Activated CD4-positive, alpha-beta memory T cell treated with anti-CD3 and anti-CD28 coated beads, Interleukin-2, amount 10 ng/mL, durations not matched to agents 7 days and 5 days (primary cell): ENCODE measurements around the gene PARP8. TPM values are rescaled to one million over a fixed set of nuclear protein-coding genes. Genes with fewer than 3 reads are reported as not detected.
"Not testable (repeated sequence)": the region's sequence is repeated elsewhere in the genome, so short reads cannot be mapped to it uniquely, and the experiment has no call there.

ENCODE experiments used
- CTCF ChIA-PET: fragments of 350-600 bp; sonication (Branson Sonifier 250); formaldehyde crosslinking; loops from one replicate; lab custom pipeline; 2021; ENCODE audit warnings: antibody characterized with exemption, inconsistent platforms; lab: Charles Lee
- POLR2A ChIA-PET: fragments of 350-600 bp; sonication (Branson Sonifier 250); formaldehyde crosslinking; loops from one replicate; lab custom pipeline; 2021; ENCODE audit warnings: antibody characterized with exemption; lab: Charles Lee
- DNase-seq: peaks from one replicate; pipeline ENCODE4 v3.0.0-alpha.2; 2020
- H3K27ac Mint-ChIP-seq: one replicate; pipeline ENCODE4 v1.8.0; 2021; ENCODE audit warnings: mild to moderate bottlenecking, mixed read lengths
- H3K27me3 Mint-ChIP-seq: one replicate; pipeline ENCODE4 v1.8.0; 2021; ENCODE audit warnings: mixed read lengths
- H3K36me3 Mint-ChIP-seq: one replicate; pipeline ENCODE4 v1.8.0; 2021; ENCODE audit warnings: low read depth, mixed read lengths
- H3K4me1 Mint-ChIP-seq: one replicate; pipeline ENCODE4 v1.8.0; 2021; ENCODE audit warnings: mixed read lengths
- H3K4me3 Mint-ChIP-seq: one replicate; pipeline ENCODE4 v1.8.0; 2021; ENCODE audit warnings: mild to moderate bottlenecking, mixed read lengths
- H3K9me3 Mint-ChIP-seq: one replicate; pipeline ENCODE4 v1.8.0; 2021; ENCODE audit warnings: mixed read lengths
- total RNA-seq, 2 experiments: library from RNA; stranded (reverse); gene quantifications; one replicate each; pipeline ENCODE4 v1.2.3, GENCODE V29; 2021

The PARP8 gene, protein sequence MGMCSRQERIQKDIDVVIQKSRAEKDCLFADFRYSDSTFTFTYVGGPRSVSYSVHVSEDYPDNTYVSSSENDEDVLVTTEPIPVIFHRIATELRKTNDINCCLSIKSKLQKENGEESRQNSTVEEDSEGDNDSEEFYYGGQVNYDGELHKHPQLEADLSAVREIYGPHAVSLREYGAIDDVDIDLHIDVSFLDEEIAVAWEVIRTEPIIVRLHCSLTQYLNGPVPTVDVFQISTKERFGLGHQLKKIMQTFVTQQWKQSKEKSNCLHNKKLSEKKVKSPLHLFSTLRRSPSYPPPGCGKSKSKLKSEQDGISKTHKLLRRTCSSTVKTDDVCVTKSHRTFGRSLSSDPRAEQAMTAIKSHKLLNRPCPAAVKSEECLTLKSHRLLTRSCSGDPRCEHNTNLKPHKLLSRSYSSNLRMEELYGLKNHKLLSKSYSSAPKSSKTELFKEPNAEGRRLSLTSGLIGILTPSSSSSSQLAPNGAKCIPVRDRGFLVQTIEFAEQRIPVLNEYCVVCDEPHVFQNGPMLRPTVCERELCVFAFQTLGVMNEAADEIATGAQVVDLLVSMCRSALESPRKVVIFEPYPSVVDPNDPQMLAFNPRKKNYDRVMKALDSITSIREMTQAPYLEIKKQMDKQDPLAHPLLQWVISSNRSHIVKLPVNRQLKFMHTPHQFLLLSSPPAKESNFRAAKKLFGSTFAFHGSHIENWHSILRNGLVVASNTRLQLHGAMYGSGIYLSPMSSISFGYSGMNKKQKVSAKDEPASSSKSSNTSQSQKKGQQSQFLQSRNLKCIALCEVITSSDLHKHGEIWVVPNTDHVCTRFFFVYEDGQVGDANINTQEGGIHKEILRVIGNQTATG
- total RNA-seq: 10 to 100 TPM; 91.7 to 96.2 TPM

DNA sequence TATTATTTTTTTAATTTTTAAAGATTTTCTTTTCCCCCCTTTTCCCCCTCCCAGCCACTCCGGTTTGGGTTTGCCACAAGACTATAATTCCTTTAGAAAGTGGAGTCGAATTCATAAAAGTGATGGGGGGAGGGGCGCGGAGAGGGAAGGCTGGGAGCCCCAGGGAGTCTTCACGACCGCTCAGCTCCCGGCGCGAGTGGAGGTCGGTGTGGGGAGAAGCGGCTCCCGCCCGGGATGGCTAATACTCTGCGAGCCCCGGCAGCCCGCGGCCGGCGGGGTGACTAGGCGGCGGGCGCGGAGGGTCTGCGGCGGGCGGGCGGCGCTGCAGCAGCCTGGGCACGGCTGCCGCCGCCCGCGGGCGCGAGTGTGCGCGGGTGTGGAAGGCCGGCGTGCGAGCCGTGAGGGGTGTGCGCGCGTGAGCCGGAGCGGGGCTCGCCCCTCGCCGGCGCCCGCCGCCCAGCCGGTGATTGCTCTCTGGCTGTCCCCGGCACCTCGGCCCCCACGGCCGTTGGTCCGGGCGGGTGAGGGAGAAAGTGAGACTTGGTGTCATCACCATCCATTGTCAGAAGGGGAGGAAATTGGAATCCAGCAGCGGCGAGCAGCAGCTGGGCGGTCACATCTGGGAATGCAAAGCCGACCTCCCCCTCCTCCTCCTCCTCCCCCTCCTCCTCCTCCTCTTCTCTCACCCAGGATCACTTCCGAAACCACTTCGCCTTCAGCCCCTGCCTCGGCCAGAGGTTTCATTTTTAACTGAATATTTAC is at the start of gene PARP8:
Gene PARP8 (plus strand): TSS at position 377 of the 762 bp plus-strand sequence. CDS start 459 bp downstream, outside the sequence.
- peak; percentile 50 for DNase-seq
- peak within 1 kb of the TSS; percentile 99 for H3K27ac Mint-ChIP-seq
- no peaks in the 10 kb centered on the region for H3K27me3 Mint-ChIP-seq
- ChIA-PET CTCF (interaction anchor here (2.0 to 2.8 kb wide), 2 partner anchors 225 kb away, joined by 7 to 12 read pairs; partner anchors contain the start of gene EMB), POLR2A (interaction anchor here (0.8 to 4.7 kb wide), 13 partner anchors 31 to 238 kb away, joined by 3 to 66 read pairs (median 6); partner anchors contain the start of gene EMB)
- H3K9me3 Mint-ChIP-seq: no peaks in the 10 kb centered on the region
- H3K4me1 Mint-ChIP-seq: peaks cover 39% of the 10 kb centered on the region
- peak within 1 kb of the TSS; percentile 99 for H3K4me3 Mint-ChIP-seq
- H3K36me3 Mint-ChIP-seq: peaks cover 29% of the 10 kb centered on the region

- POLR2A ChIA-PET: no interaction called here
- peaks cover 4% of the 10 kb centered on the region for H3K27me3 Mint-ChIP-seq
- no peak overlapping the region for H3K27ac Mint-ChIP-seq
- no peak for DNase-seq
- CTCF ChIA-PET: no interaction called here
- peaks cover 13% of the 10 kb centered on the region for H3K36me3 Mint-ChIP-seq
- peaks cover 11% of the 10 kb centered on the region for H3K9me3 Mint-ChIP-seq
- no peak overlapping the region for H3K4me3 Mint-ChIP-seq
- H3K4me1 Mint-ChIP-seq: no peaks in the 10 kb centered on the region
These were observed 42.8 kb upstream of the PARP8 start for GRCh38 chr5:50623666-50624065.

DNA sequence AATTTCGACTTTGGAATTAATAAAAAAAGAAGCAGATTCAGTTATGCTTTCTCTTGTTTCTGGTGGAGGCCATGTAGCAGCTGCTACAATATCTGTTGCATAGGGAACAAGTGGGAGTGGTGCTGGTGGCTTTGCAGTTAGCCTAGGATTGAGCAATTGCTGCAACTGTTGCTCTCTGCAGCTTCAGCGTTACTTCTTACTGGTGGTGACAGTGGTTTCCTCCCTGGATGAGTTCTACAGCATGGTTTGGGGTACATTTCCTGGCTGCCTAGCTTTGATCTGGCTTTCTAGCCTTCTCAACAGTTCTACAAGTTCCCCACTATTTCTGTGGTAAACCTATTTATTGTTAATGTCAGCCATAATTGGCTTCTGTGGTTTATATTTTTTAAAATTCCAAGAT is 31.6 kb upstream of the PARP8 start:
- ChIA-PET POLR2A (interaction anchor here (0.9 to 1.0 kb wide), 2 partner anchors 32 to 190 kb away, joined by 3 read pairs; no protein-coding TSS in a partner anchor), CTCF (interaction anchor here (0.8 to 1.1 kb wide), 2 partner anchors 22 to 194 kb away, joined by 3 read pairs; partner anchors contain the start of gene EMB)
- peak overlapping the region; percentile 79 for H3K27ac Mint-ChIP-seq
- peaks cover 41% of the 10 kb centered on the region for H3K36me3 Mint-ChIP-seq
- DNase-seq: peak; percentile 69
- not testable (repeated sequence) for H3K27me3 Mint-ChIP-seq
- peaks cover 52% of the 10 kb centered on the region for H3K4me1 Mint-ChIP-seq
- peak overlapping the region; percentile 34 for H3K4me3 Mint-ChIP-seq
- peaks cover 17% of the 10 kb centered on the region for H3K9me3 Mint-ChIP-seq

DNA sequence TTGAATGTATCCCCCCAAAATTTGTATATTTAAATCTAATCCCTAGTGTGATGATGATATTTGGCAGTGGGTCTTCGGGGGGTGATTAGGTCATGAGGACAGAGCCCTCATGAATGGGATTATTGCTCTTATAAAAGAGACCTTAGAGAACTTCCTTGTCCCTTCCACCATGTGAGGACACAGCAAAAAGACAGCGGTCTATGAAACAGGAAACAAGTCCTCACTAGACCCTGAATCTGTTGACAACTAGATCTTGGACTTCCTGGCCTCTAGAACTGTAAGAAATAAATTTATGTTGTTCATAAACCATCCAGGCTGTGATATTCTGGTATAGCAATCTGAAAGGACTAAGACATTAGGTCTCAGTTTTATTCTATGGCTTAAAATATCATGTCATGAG is 28.9 kb upstream of the PARP8 start:
- DNase-seq, H3K4me3 Mint-ChIP-seq, CTCF ChIA-PET, H3K27me3 Mint-ChIP-seq, POLR2A ChIA-PET, H3K9me3 Mint-ChIP-seq, H3K27ac Mint-ChIP-seq: not testable (repeated sequence)
- Mint-ChIP-seq H3K4me1 (peaks cover 46% of the 10 kb centered on the region), H3K36me3 (peaks cover 27% of the 10 kb centered on the region)

GRCh38 chr5:50646591-50646990 is 19.8 kb upstream of the PARP8 start:
- Mint-ChIP-seq H3K27ac (no peak overlapping the region), H3K36me3 (peaks cover 3% of the 10 kb centered on the region), H3K27me3 (no peaks in the 10 kb centered on the region), H3K9me3 (no peaks in the 10 kb centered on the region), H3K4me3 (no peak overlapping the region), H3K4me1 (peaks cover 2% of the 10 kb centered on the region)
- POLR2A ChIA-PET: no interaction called here
- CTCF ChIA-PET: no interaction called here
- no peak for DNase-seq

DNA sequence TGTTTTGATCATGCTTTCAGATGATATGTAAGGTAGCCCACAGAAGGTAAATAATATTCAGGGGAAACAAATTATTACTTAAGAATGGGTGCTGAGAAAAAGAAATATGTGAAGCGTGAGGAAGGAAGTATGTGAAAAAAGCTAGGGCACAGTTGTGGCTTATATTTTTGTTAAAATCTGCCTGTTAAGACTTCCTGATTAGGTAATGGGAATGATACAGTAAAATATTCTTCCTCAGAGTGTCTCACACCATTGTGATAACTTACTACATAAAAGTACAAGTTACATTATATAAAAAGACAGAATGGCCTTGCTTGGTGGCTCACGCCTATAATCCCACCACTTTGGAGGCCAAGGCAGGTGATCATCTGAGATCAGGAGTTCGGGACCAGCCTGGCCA is 18.7 kb upstream of the PARP8 start:
- POLR2A ChIA-PET: no interaction called here
- Mint-ChIP-seq H3K4me1 (peaks cover 2% of the 10 kb centered on the region), H3K9me3 (no peaks in the 10 kb centered on the region), H3K27ac (no peak overlapping the region), H3K4me3 (no peak overlapping the region), H3K36me3 (no peaks in the 10 kb centered on the region), H3K27me3 (no peaks in the 10 kb centered on the region)
- no peak for DNase-seq
- CTCF ChIA-PET: no interaction called here

GRCh38 chr5:50653946-50654345 is 12.5 kb upstream of the PARP8 start:
- no peaks in the 10 kb centered on the region for H3K9me3 Mint-ChIP-seq
- no peak for DNase-seq
- H3K4me3 Mint-ChIP-seq: no peak overlapping the region
- H3K27me3 Mint-ChIP-seq: no peaks in the 10 kb centered on the region
- no peaks in the 10 kb centered on the region for H3K36me3 Mint-ChIP-seq
- H3K4me1 Mint-ChIP-seq: no peaks in the 10 kb centered on the region
- CTCF ChIA-PET: no interaction called here
- no peak overlapping the region for H3K27ac Mint-ChIP-seq
- POLR2A ChIA-PET: no interaction called here

DNA sequence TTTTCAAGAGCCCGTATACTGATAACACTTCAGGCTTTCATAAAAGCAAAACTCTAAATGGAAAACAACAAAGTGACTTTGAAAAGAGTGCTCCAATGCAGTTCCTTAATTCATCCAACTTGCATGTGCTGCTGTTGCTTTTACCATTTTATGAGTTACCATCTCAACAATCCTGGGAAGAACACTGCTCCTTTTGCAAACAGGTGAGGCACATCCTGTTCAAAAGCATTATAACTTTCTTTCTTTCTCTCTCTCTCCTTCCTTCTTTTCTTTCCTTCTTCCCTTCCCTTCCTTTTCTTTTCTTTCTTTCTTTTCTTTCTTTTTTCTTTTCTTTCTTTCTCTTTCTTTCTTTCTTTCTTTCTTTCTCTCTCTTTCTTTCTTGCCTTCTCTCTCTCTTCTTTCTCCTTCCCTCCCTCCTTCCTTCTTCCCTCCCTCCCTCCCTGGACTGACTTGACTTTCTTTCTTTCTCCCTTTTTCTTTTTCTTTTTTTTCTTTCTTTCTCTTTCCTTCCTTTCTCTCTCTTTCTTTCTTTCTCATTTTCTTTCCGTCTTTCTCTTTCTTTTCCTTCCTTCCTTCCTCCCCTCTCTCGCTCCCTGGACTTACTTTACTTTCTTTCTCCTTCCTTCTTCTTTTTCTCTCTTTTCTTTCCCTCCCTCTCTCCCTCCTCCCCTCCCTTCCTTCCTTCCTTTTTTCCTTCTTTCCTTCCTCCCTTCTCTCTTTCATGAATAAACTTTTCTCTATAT is 11.2 kb upstream of the PARP8 start:
- Mint-ChIP-seq H3K9me3 (peaks cover 3% of the 10 kb centered on the region), H3K4me3 (no peak overlapping the region), H3K27ac (no peak overlapping the region), H3K36me3 (peaks cover under 1% of the 10 kb centered on the region), H3K4me1 (no peaks in the 10 kb centered on the region), H3K27me3 (no peaks in the 10 kb centered on the region)
- ChIA-PET CTCF (interaction anchor here (0.9 kb wide), 1 partner anchor 10 kb away, joined by 3 read pairs; no protein-coding TSS in a partner anchor), POLR2A (interaction anchor here (1.0 kb wide), 1 partner anchor 13 kb away, joined by 3 read pairs; no protein-coding TSS in a partner anchor)
- DNase-seq: no peak

DNA sequence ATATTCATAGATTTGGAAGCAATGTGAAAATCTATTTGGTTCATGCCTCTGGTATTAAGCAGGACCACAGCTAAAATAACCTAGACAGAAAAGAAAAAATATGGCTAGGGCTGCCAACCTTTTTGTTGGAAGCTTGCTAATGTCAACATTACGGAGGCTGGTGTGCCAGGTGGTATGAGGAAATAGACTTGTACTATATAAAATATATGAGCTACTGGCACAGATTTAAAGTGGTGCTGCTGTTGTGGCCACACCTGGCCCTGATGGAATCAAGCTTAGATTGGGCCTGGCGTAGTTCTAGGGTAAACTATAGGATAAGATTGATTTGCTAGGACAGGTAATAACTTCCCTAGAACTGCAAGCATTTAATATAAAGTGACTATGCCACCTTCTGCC is 10.6 kb upstream of the PARP8 start:
- ChIA-PET POLR2A (interaction anchor here (1.0 kb wide), 1 partner anchor 12 kb away, joined by 3 read pairs; no protein-coding TSS in a partner anchor), CTCF (interaction anchor here (0.9 to 1.2 kb wide), 2 partner anchors 9 to 21 kb away, joined by 3 read pairs; no protein-coding TSS in a partner anchor)
- no peak overlapping the region for H3K27ac Mint-ChIP-seq

DNA sequence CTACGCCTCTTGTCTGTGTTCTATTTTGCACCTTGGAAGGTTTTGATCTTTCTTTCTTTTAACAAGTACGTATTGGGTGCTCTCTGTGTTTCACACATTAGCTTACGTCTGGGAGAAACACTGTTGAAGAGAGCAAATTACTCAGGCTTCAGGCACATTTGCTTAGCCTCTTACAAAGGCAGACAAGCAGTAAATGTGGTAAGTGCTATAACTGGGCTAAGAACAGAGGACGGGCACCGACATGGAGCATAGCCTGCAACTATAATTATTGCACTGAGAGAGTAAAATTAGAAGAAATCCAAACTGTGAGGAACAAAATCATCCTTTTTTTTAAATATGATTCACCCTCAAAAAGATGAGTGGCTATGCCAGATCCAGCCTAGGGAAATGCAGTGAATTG is 9.4 kb upstream of the PARP8 start:
- CTCF ChIA-PET: interaction anchor here (1.2 kb wide), 1 partner anchor 23 kb away, joined by 3 read pairs; no protein-coding TSS in a partner anchor
- H3K36me3 Mint-ChIP-seq: peaks cover 2% of the 10 kb centered on the region
- H3K27me3 Mint-ChIP-seq: no peaks in the 10 kb centered on the region
- no peak overlapping the region for H3K27ac Mint-ChIP-seq
- peaks cover 4% of the 10 kb centered on the region for H3K9me3 Mint-ChIP-seq
- DNase-seq: no peak
- POLR2A ChIA-PET: no interaction called here
- no peak overlapping the region for H3K4me3 Mint-ChIP-seq
- H3K4me1 Mint-ChIP-seq: no peaks in the 10 kb centered on the region

More for the DNA sequence above, 10.6 kb upstream of the PARP8 start:
- no peak for DNase-seq
- Mint-ChIP-seq H3K4me3 (no peak overlapping the region), H3K4me1 (no peaks in the 10 kb centered on the region), H3K9me3 (peaks cover 4% of the 10 kb centered on the region), H3K36me3 (peaks cover 2% of the 10 kb centered on the region), H3K27me3 (no peaks in the 10 kb centered on the region)

GRCh38 chr5:50658246-50658645 is 8.2 kb upstream of the PARP8 start:
- H3K36me3 Mint-ChIP-seq: peaks cover 2% of the 10 kb centered on the region
- ChIA-PET CTCF (no interaction called here), POLR2A (no interaction called here)

More at GRCh38 chr5:50658246-50658645, 8.2 kb upstream of the PARP8 start:
- Mint-ChIP-seq H3K27ac (no peak overlapping the region), H3K4me1 (no peaks in the 10 kb centered on the region), H3K4me3 (no peak overlapping the region), H3K9me3 (peaks cover 4% of the 10 kb centered on the region), H3K27me3 (no peaks in the 10 kb centered on the region)
- no peak for DNase-seq
